Measurements from ENCODE around the gene SMYD3.

SMYD3 gene

DNA sequence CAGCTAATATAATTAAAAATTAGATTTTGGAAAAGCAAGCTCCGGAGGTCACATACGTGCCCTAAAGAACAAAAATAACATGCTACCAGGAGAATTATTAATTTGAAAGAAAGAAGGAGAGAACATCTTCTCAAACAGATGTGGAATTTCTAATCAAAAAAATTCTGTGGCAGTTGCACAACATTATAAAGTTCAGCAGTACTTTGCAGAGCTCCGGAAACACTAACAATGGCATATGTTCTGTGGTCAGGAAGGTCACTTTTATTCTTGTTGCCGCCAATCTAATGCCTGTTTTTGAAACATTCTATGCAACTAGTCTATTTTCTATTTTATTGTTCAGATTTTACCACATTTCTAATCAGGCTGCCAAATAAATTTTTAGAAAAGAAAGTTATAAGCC, 186.8 kb downstream of the SMYD3 start:
- H3K4me3 Mint-ChIP-seq = no peak overlapping the region
- CTCF ChIA-PET = no interaction called here
- no peaks in the 10 kb centered on the region for H3K27me3 Mint-ChIP-seq
- no peak for DNase-seq
- H3K36me3 Mint-ChIP-seq = no peaks in the 10 kb centered on the region
- no peaks in the 10 kb centered on the region for H3K4me1 Mint-ChIP-seq
- H3K27ac Mint-ChIP-seq = no peak overlapping the region
- H3K9me3 Mint-ChIP-seq = no peaks in the 10 kb centered on the region

DNA sequence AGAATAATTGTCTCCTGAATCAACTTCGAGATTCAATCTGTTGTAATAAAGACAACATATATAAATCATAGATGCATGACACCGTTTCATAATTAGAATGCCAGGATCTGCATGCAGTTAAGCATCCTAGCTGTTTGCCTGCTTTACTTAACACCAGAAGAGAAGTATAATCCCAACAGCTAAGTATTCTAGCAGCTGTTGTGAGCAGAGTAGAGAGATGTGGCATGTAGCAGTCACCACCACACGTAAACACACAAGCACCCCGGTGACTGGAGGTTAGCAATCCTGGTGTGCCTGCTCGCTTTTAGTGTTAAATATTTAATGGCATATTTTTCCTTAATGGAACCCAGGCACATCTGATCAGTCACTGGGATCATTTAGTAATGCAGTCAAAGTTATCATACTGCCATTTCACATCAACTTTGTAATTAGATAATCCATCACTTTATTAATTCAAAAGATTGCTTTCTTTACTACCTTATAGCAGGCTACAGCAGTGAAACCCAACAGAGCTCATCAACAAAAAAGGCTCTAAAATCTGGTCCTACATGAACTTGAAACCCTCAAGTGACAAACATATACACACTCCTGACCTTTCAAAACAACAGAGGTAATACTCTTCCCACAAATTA, 187.9 kb downstream of the SMYD3 start:
- H3K9me3 Mint-ChIP-seq = no peaks in the 10 kb centered on the region
- H3K27me3 Mint-ChIP-seq = no peaks in the 10 kb centered on the region
- H3K27ac Mint-ChIP-seq = no peak overlapping the region
- H3K36me3 Mint-ChIP-seq = no peaks in the 10 kb centered on the region
- H3K4me1 Mint-ChIP-seq = no peaks in the 10 kb centered on the region
- no peak for DNase-seq
- CTCF ChIA-PET = no interaction called here
- no peak overlapping the region for H3K4me3 Mint-ChIP-seq

GRCh38 chr1:246318622-246319021, 188.5 kb downstream of the SMYD3 start:
- no peak for DNase-seq
- Mint-ChIP-seq H3K36me3 (no peaks in the 10 kb centered on the region), H3K4me3 (no peak overlapping the region), H3K4me1 (no peaks in the 10 kb centered on the region), H3K9me3 (no peaks in the 10 kb centered on the region), H3K27me3 (no peaks in the 10 kb centered on the region), H3K27ac (no peak overlapping the region)
- CTCF ChIA-PET = no interaction called here

GRCh38 chr1:246318036-246318359, 189.1 kb downstream of the SMYD3 start:
- no peak for DNase-seq
- CTCF ChIA-PET = no interaction called here
- no peaks in the 10 kb centered on the region for H3K4me1 Mint-ChIP-seq
- H3K27me3 Mint-ChIP-seq = no peaks in the 10 kb centered on the region
- H3K4me3 Mint-ChIP-seq = no peak overlapping the region
- H3K27ac Mint-ChIP-seq = no peak overlapping the region
- H3K9me3 Mint-ChIP-seq = no peaks in the 10 kb centered on the region
- H3K36me3 Mint-ChIP-seq = no peaks in the 10 kb centered on the region

GRCh38 chr1:246317332-246318035, 189.6 kb downstream of the SMYD3 start:
- Mint-ChIP-seq H3K27ac (no peak overlapping the region), H3K27me3 (no peaks in the 10 kb centered on the region), H3K4me3 (no peak overlapping the region), H3K9me3 (no peaks in the 10 kb centered on the region), H3K36me3 (no peaks in the 10 kb centered on the region), H3K4me1 (no peaks in the 10 kb centered on the region)
- CTCF ChIA-PET = no interaction called here
- no peak for DNase-seq

DNA sequence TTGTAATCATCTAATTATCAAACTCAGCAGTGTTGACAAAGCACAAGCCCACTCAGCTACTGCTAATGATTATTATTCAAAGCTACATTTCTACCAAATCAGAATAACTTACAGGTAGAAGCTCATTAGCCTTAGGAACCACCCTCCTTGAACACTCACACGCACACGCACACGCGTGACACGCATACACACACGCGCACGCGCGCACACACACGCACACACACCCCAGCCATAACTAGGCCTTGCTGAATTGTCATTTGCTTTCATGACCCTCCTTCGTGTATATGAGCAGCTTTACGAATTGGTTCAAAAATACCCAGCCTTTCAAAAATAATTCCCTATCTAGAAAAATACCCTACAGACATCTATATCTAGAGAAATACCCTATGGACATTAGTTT, 195.6 kb downstream of the SMYD3 start:
- CTCF ChIA-PET = no interaction called here
- no peaks in the 10 kb centered on the region for H3K27me3 Mint-ChIP-seq
- H3K36me3 Mint-ChIP-seq = no peaks in the 10 kb centered on the region
- no peak overlapping the region for H3K27ac Mint-ChIP-seq
- no peaks in the 10 kb centered on the region for H3K4me1 Mint-ChIP-seq
- no peak for DNase-seq
- no peaks in the 10 kb centered on the region for H3K9me3 Mint-ChIP-seq
- H3K4me3 Mint-ChIP-seq = no peak overlapping the region

GRCh38 chr1:246309247-246309884, 197.7 kb downstream of the SMYD3 start:
- CTCF ChIA-PET = no interaction called here
- no peak for DNase-seq
- Mint-ChIP-seq H3K27me3 (no peaks in the 10 kb centered on the region), H3K36me3 (no peaks in the 10 kb centered on the region), H3K4me3 (no peak overlapping the region), H3K4me1 (no peaks in the 10 kb centered on the region), H3K9me3 (no peaks in the 10 kb centered on the region), H3K27ac (no peak overlapping the region)

GRCh38 chr1:246308533-246309075, 198.5 kb downstream of the SMYD3 start:
- CTCF ChIA-PET = no interaction called here
- Mint-ChIP-seq H3K27ac (no peak overlapping the region), H3K4me1 (no peaks in the 10 kb centered on the region), H3K27me3 (no peaks in the 10 kb centered on the region), H3K36me3 (no peaks in the 10 kb centered on the region), H3K4me3 (no peak overlapping the region), H3K9me3 (no peaks in the 10 kb centered on the region)
- DNase-seq = no peak

GRCh38 chr1:246306415-246307037, 200.6 kb downstream of the SMYD3 start:
- H3K27me3 Mint-ChIP-seq = no peaks in the 10 kb centered on the region
- no peak for DNase-seq
- no peaks in the 10 kb centered on the region for H3K4me1 Mint-ChIP-seq
- no peaks in the 10 kb centered on the region for H3K36me3 Mint-ChIP-seq
- H3K9me3 Mint-ChIP-seq = no peaks in the 10 kb centered on the region
- no peak overlapping the region for H3K27ac Mint-ChIP-seq
- CTCF ChIA-PET = no interaction called here
- no peak overlapping the region for H3K4me3 Mint-ChIP-seq

DNA sequence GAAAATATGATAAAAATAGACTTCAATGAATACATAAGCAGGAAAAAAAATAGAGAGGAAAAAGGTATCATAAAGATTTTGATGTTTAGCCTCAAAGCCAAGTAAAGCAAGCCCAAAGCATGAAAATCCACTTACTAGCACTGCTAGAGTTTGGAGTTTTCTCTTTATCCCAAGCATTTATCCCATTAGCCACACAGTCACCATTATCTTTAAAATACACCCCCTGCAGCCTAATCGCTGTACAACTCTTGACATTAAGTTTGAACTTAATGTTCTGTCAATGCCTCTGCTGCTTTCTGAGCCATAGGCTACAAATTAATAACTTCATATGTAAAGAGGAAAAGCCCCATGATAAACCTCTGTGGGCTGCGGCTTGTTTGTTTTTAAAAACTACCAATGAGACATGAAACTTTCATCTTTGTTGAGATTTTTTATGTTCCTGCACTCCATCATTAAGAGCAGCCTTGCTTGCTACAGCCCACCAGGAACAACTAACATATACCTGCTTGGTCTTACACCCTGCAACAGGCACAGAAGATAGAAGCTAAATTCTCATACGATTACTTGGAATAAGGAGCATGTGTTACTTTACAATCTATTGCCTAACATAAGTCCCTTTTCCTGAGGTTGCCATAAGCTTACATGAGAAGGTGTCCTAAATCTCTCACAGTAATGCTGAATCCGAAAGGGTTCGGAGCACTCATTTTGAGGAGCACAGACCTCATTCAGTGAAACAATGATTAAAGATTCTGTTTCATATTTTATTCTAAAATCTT, 202.4 kb downstream of the SMYD3 start:
- H3K27ac Mint-ChIP-seq = no peak overlapping the region
- H3K36me3 Mint-ChIP-seq = no peaks in the 10 kb centered on the region
- no peaks in the 10 kb centered on the region for H3K27me3 Mint-ChIP-seq
- no peak overlapping the region for H3K4me3 Mint-ChIP-seq
- DNase-seq = no peak
- no peaks in the 10 kb centered on the region for H3K9me3 Mint-ChIP-seq
- no peaks in the 10 kb centered on the region for H3K4me1 Mint-ChIP-seq
- CTCF ChIA-PET = interaction anchor here (0.7 kb wide), 1 partner anchor 1197 kb away, joined by 3 read pairs; no protein-coding TSS in a partner anchor

DNA sequence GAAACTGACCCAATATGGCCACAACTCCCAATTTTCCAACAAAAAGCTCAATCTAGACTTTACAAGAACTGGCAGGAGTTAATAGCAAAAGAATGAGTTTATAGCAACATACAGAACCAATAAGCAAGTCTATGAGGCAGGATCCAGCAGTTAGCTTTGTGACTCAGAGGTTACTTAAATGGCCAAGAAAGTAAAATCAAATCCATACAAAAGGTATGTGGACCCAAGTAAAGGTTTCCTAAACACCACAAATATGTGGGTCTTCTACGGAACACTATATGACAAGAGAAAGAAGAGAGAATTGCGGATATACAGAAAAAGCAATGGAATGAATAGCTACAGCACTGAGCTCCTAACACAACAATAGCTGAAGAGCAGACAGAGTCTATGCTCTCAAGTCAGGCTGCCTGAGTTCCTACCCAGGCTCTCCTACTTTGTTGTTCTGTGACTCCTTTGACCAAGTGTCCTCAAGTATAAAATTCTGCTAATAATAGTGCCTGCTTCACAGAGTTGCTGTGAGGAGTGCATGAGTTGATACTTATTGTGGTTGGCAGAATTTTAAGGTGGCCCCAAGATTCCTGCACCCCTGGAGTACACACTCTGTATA, 204.3 kb downstream of the SMYD3 start:
- H3K4me1 Mint-ChIP-seq = no peaks in the 10 kb centered on the region
- no peak overlapping the region for H3K27ac Mint-ChIP-seq
- H3K4me3 Mint-ChIP-seq = no peak overlapping the region
- no peaks in the 10 kb centered on the region for H3K27me3 Mint-ChIP-seq
- CTCF ChIA-PET = no interaction called here
- no peaks in the 10 kb centered on the region for H3K9me3 Mint-ChIP-seq
- no peaks in the 10 kb centered on the region for H3K36me3 Mint-ChIP-seq
- DNase-seq = no peak

GRCh38 chr1:246302251-246302625, 204.8 kb downstream of the SMYD3 start:
- no peak overlapping the region for H3K4me3 Mint-ChIP-seq
- CTCF ChIA-PET = no interaction called here
- no peaks in the 10 kb centered on the region for H3K36me3 Mint-ChIP-seq
- H3K4me1 Mint-ChIP-seq = no peaks in the 10 kb centered on the region
- no peak for DNase-seq
- no peaks in the 10 kb centered on the region for H3K27me3 Mint-ChIP-seq
- no peaks in the 10 kb centered on the region for H3K9me3 Mint-ChIP-seq
- no peak overlapping the region for H3K27ac Mint-ChIP-seq

DNA sequence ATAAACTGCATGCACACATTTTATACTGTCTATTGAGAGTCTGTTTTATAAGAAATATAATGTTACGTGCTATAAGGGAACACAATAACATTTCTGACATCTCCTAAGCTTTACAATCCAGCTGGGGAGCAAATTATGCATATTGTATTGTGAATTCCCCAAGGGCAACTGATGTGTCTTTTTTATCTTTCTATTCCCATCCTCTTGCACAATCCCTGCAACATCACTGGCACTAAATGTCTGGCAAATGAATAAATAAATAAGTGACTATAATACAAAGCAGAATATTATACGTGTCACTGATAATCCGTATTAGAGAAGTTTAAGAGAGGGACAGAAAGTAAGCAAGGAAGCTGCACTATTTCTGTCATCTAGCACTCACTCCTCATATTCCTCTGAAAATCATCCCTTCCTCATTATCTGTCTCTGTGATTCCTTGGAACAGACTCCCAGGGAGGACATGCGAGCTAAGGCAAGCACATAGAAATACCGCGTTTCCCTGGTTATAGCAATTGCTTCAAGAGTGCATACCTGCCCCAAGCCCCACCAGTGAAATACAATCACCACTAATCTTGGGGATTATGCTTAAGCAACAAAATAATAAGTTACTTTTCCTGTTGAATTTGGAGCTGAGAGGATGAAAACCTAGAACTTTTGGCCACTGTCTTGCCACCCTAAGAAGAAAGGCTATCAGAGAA, 205.4 kb downstream of the SMYD3 start:
- CTCF ChIA-PET = no interaction called here

More for the DNA sequence above, 205.4 kb downstream of the SMYD3 start:
- no peaks in the 10 kb centered on the region for H3K27me3 Mint-ChIP-seq
- H3K9me3 Mint-ChIP-seq = no peaks in the 10 kb centered on the region
- H3K4me3 Mint-ChIP-seq = no peak overlapping the region
- H3K27ac Mint-ChIP-seq = no peak overlapping the region
- no peak for DNase-seq
- no peaks in the 10 kb centered on the region for H3K4me1 Mint-ChIP-seq
- no peaks in the 10 kb centered on the region for H3K36me3 Mint-ChIP-seq

All from activated naive CD4-positive, alpha-beta T cell treated with anti-CD3 and anti-CD28 coated beads, Interleukin-2, amount 10 ng/mL, durations not matched to agents 7 days and 5 days (primary cell).